ENCODE measurements around the gene SH3RF3.

DNA sequence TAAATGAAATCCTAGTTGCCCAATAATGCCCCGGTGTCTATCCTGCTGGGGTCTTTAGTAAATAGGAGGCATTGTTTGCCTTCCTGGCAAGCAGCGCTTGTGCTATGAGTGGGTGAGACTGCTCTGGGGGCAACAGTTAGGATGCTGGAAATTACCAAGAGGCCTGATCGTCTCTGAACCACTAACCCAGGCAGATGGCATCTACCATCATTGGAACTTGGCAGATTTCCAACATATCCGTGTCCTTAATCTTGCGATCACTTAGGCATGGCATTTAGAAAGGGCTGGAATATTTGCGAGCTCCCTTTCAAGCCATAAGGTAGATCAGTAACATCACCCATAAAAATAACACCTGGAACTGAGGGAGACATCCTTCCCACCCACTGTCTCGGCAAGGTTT is 18.8 kb upstream of the SH3RF3 start:
- TF ChIP-seq POLR2A (IDR thresholded peaks at IDR 0.05), result no peak
- TF ChIP-seq, protein P1, sequence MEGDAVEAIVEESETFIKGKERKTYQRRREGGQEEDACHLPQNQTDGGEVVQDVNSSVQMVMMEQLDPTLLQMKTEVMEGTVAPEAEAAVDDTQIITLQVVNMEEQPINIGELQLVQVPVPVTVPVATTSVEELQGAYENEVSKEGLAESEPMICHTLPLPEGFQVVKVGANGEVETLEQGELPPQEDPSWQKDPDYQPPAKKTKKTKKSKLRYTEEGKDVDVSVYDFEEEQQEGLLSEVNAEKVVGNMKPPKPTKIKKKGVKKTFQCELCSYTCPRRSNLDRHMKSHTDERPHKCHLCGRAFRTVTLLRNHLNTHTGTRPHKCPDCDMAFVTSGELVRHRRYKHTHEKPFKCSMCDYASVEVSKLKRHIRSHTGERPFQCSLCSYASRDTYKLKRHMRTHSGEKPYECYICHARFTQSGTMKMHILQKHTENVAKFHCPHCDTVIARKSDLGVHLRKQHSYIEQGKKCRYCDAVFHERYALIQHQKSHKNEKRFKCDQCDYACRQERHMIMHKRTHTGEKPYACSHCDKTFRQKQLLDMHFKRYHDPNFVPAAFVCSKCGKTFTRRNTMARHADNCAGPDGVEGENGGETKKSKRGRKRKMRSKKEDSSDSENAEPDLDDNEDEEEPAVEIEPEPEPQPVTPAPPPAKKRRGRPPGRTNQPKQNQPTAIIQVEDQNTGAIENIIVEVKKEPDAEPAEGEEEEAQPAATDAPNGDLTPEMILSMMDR (IDR thresholded peaks at IDR 0.05 in 4 of 5, conservative IDR thresholded peaks at IDR 0.05 in 1 of 5), result no peak
